Right hindlimb (tissue), 1 donor: ENCODE data around the gene PIGO.

ENCODE experiments used
- DNase-seq: peaks from one replicate; pipeline ENCODE4 v3.0.0-alpha.2; 2018

Gene PIGO

DNA sequence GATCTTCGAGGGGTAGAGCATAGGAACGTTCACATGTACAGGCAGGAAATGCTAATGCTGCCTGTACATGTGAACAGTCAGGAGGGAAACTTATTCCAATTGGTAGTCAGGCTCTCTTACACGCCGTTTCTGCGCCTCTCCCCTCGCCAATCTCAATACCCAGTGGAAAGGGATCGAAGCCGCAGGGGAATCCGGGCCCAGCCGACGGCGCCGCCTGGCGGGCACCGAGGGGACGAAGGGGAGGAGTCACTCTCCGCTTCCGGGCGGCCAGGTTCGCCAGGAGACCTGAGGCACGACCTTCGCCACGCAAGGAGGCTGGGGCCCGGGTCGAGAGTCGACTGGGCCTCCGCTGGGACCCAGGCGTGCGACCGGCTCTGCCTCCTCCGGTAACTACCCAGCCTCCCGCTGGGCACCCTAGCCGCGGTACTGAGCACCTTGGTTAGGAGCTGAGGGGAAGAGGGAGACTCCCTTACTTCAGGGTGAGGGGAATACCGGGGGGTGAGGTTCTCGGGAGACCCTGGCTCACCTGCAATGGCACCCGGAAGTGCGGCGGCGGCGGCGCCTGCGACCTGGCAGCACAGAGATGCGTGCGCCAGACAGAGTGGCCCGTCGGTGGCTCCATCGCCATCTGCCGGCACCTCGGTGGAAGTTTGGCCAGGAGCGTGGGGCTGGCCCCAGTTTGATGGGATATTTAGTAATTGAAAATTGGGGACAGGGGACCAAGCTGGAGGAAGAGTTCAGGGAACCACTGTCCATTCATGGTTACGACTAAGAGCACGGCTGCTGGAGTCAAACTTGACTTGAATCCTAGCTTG, at the start of gene PIGO:
TSS of gene PIGO (minus strand) at position 557 of the 815 bp plus-strand sequence. CDS start 1,026 bp downstream, outside the sequence.
- peak; percentile 89 for DNase-seq

GRCh38 chr9:35142037-35142436, 45.6 kb upstream of the PIGO start:
- no peak for DNase-seq

DNA sequence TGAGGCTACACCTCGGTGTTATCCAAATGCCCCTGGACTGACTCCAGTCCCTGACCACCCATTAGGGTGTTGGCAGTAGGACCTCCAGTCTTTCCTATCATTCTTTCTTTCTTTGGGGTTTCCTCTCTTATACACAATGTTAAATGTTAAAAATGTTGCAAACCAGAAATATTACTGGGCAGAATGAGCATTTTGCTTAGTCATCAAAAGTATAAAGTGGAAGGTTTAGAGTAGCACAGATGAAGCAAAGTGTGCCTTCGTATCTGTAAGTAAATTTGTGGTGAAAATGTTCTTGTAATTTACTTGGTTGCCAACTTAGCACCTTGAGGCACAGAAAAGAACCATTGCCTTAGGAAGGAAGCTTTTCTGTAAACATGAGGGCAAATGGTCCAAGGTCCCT, 43.7 kb upstream of the PIGO start:
- no peak for DNase-seq

DNA sequence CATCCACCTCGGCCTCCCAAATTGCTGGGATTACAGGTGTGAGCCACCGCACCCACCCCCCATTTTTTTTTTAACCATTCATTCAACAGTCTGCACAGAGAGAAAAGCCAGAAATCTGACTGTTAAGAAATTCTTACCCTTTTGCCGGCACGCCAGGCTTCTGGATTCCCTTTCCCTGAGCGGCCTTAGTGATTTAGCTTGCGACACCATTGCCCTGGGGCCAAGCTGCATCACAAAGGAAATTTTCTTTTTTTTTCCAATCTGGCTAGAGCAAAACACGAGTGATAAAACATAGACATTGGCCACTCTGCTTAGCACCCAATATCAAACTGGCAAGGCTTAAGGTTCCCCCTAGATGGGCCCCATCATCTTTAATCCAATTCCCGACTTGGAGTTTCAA, 40.5 kb upstream of the PIGO start:
- no peak for DNase-seq

DNA sequence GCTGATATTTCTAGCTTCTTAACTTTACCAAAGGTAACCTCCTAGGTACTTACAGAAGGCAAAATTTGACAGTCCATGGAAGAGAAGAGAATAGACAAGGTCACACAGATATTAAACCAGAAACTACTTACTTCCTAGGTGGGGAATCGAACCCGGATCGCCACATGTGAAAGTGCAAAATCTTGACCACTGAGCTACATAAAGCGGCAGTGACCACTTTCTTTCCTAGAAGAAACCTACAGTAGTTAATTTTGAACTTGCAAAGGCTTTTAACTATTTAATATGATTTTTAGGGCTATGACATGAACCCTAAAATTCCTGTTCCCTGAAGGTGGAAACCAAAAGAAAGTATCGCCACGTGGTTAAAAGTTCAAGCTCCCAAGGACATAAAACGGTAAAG, 39.6 kb upstream of the PIGO start:
- DNase-seq, result no peak

DNA sequence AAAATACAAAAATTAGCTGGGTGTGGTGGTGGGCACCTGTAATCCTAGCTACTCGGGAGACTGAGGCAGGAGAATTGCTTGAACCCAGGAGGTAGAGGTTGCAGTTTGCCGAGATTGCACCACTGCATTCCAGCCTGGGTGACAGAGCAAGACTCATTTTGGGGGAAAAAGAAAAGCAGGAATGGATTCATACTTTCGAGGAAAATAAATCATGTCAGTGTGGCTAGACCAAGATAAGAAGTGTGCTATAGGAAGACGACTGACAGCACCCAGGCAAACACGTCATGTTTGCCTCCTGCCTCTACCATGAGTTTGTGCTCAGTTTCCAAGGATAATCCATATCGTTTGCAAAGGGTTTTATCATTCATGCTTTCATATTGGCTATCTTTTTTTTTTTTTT, 38.5 kb upstream of the PIGO start:
- DNase-seq, result no peak

GRCh38 chr9:35116898-35117551, 20.6 kb upstream of the PIGO start:
- peak; percentile 92 for DNase-seq

- no peak for DNase-seq
Observed at GRCh38 chr9:35116539-35116897, 20.1 kb upstream of the PIGO start.

DNA sequence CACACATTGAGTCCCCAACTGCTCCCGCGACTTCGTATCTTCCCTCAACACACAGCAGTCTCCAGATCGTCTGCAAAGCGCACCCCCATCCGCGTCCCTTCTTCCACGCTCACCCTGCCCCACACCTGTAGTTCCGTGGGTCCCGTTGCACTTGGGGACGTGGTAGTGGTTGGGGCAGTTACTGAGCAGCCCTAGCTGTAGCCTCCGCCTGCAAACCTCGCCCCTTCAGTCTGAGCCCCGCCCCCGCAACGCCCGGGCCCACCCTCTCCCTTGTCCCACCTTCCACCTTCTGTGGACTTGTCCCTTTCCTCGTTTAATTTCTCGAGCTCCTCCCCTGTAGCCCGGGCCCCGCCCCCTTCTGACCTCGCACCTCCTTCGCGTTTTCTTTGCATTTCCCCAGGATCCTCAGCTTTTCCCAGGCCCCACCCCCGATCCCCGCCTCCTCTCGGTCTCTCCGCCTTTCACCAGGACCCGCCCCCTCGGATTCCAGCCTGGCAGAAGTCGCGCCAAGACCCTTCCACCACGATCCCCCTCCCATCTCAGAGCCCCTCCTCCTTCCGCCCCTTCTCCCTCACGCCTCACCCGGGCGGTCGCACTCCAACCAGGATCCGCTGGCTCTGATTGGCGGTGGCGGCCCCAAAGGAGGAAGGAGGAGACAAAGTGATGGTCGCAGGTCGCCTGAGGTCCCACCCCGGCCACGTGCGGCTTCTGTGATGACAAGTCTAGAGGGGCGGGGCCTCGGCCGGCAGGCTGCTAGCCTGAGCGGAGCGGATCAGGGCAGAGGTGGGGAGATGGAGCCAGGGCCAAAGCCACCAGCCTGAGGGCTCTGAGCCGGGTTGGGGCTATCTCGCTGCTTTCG, 19.5 kb upstream of the PIGO start, which contains the start of gene ATOSB:
TSS of gene ATOSB (minus strand) at position 183 of the 859 bp plus-strand sequence. CDS start 7,588 bp downstream, outside the sequence.
- DNase-seq, result peak; percentile 99

DNA sequence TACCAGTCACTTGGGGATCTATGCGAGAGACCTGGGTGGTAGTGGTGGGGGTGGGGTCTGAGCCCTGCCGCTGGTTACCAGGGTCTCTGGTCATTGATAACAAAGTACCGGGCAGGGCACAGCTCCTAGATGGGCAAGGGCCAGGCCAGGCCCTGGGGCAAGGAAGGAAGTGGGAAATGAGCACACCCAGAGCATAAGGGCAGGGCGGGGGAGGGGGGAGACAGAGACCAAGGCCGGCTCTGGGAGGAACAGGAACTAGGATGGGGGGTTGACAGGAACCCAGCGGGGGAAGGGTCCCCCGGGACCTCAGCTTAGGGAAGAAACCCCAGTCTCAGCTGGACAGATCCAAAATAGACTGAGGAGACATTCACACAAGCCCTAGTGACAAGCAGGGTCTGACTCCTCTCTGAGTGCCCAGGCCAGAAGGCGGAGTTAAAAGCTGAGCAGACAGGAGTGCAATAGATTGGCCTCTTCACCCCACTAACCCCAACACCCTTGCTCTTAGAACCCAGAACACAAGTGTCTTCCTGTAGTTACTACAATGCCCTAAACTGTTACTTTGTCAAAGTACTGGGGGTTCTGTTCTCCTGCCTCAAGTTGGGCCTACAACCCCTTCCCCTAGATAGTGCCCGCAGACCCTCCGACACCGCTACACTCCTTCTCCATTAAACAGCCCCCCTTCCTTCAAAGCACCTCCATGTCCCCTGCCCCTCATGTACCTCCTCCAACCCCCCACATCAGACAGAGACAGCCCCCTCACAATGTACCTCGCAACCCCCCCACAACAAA, 18.6 kb upstream of the PIGO start:
- peak; percentile 62 for DNase-seq

GRCh38 chr9:35114113-35114839, 17.9 kb upstream of the PIGO start:
- DNase-seq, result peak; percentile 92

GRCh38 chr9:35112257-35113020, 16.0 kb upstream of the PIGO start:
- DNase-seq, result no peak

- peak; percentile 98 for DNase-seq
Observed at GRCh38 chr9:35111001-35111933, 14.9 kb upstream of the PIGO start.

DNA sequence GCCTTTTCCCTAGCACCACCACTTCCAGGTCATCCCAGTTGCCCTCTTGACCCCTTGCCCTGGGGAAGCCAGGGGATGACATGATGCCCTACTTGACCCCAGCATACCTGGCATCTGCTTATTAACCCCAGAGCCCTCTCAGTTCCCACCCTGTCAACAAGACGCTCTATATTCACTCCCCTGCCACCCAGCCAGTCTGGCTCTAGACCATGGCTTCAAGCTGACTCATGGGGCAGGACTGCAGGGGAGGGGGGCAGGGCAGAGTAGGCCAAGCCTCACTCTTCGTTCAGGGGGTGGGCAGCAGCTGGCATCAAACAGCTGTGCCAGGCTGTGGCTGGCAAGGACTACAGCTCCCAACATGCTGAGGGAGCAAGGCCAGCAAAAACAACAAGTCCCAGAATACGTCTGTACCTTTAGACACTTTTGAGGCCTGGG, 14.0 kb upstream of the PIGO start:
- DNase-seq, result peak; percentile 54

GRCh38 chr9:35108946-35109575, 12.7 kb upstream of the PIGO start:
- DNase-seq, result no peak

DNA sequence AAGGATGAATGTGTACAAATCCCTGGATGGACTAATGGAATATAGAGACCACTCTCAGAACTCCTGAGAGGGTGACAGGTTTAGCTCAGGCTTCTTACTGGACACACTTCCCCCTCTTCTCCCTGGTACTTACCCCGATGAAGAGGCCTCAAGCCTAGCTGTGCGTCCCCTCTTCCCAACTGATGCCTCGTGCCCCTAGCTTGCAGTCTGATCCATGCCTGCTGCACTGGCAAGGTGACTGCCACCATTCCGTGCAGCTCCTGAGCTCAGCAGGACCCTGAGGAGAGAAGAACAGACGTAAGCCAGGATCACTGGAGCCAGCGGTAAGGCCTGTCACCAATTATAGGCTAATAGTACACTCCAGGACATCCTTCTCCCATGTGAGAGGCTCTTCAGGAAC, 12.1 kb upstream of the PIGO start:
- DNase-seq, result no peak

- DNase-seq, result no peak
Observed at GRCh38 chr9:35107297-35108290, 11.2 kb upstream of the PIGO start.

GRCh38 chr9:35106343-35106730, 9.9 kb upstream of the PIGO start:
- no peak for DNase-seq
